ENCODE results near the gene DNAJC8. TPM values are rescaled to one million over a fixed set of nuclear protein-coding genes. Genes with fewer than 3 reads are reported as not detected.
A peak's percentile ranks its signal among the peaks of the same experiment; 100 is the strongest.

The DNAJC8 gene
- total and polyA plus RNA-seq, 10 of the 15 experiments (the other 5 are each of a cell fraction or from before 2014, with no cell fraction given), result 91.2 to 296 (median 152) TPM

DNA sequence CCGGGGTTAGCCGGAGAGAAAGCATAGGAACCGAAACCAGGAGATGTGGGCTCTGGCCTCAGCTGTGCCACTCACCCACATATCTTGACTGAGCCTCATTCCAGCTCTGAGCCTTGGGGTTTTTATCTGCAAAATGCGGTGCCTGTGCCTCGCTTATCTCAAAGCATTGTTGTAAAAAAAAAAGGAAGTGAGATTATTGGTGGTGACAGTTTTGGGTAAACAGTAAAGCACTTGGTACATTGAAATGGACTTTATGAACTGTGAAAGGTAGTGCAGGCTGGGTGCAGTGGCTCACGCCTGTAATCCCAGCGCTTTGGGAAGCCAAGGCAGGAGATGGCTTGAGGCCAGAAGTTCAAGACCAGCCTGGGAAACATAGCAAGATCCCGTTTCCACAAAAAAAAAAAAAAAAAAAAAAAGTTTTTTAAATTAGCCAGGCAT, 60.1 kb downstream of the DNAJC8 start (continued):
- 0 out of 2 replicates have a peak, but pooled peaks have one; percentile 80 for TF ChIP-seq PAX8 (IDR thresholded peaks at IDR 0.05)
- TF ChIP-seq, protein P1, sequence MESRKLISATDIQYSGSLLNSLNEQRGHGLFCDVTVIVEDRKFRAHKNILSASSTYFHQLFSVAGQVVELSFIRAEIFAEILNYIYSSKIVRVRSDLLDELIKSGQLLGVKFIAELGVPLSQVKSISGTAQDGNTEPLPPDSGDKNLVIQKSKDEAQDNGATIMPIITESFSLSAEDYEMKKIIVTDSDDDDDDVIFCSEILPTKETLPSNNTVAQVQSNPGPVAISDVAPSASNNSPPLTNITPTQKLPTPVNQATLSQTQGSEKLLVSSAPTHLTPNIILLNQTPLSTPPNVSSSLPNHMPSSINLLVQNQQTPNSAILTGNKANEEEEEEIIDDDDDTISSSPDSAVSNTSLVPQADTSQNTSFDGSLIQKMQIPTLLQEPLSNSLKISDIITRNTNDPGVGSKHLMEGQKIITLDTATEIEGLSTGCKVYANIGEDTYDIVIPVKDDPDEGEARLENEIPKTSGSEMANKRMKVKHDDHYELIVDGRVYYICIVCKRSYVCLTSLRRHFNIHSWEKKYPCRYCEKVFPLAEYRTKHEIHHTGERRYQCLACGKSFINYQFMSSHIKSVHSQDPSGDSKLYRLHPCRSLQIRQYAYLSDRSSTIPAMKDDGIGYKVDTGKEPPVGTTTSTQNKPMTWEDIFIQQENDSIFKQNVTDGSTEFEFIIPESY (IDR thresholded peaks at IDR 0.05), result no peak
- TF ChIP-seq TCF3 (IDR thresholded peaks at IDR 0.05; ENCODE audit: borderline replicate concordance, insufficient read depth, low read depth, low read length), result peak; percentile 92
- peak; percentile 77; the same call in 1 of the 2 replicates for TF ChIP-seq CHD2 (IDR thresholded peaks at IDR 0.05; ENCODE audit: borderline replicate concordance, low read depth, low read length)
- peak; percentile 72 for TF ChIP-seq JUNB (IDR thresholded peaks at IDR 0.05)
- TF ChIP-seq POLR2A (IDR thresholded peaks at IDR 0.05; ENCODE audit: low read depth, low read length), result 0 out of 2 replicates have a peak, but pooled peaks have one; percentile 21
- TF ChIP-seq IKZF2 (IDR thresholded peaks at IDR 0.05), result peak; percentile 99
- peak; percentile 92 for TF ChIP-seq MTA2 (IDR thresholded peaks at IDR 0.05; ENCODE audit: low read depth)
- peak; percentile 97 for TF ChIP-seq RUNX3 (IDR thresholded peaks at IDR 0.05; ENCODE audit: low read length)
- TF ChIP-seq IKZF1 (conservative IDR thresholded peaks at IDR 0.05), result peak; percentile 98
- peak; percentile 90 for TF ChIP-seq RCOR1 (conservative IDR thresholded peaks at IDR 0.05; ENCODE audit: low read depth, low read length)
- TF ChIP-seq, protein P2, sequence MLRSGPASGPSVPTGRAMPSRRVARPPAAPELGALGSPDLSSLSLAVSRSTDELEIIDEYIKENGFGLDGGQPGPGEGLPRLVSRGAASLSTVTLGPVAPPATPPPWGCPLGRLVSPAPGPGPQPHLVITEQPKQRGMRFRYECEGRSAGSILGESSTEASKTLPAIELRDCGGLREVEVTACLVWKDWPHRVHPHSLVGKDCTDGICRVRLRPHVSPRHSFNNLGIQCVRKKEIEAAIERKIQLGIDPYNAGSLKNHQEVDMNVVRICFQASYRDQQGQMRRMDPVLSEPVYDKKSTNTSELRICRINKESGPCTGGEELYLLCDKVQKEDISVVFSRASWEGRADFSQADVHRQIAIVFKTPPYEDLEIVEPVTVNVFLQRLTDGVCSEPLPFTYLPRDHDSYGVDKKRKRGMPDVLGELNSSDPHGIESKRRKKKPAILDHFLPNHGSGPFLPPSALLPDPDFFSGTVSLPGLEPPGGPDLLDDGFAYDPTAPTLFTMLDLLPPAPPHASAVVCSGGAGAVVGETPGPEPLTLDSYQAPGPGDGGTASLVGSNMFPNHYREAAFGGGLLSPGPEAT (IDR thresholded peaks at IDR 0.05; ENCODE audit: low read depth), result peak; percentile 96
- peak; percentile 91 for TF ChIP-seq FOXM1 (IDR thresholded peaks at IDR 0.05; ENCODE audit: low read depth, low read length)
- peak; percentile 82 for TF ChIP-seq ZBED1 (IDR thresholded peaks at IDR 0.05; ENCODE audit: borderline replicate concordance)
- TF ChIP-seq YY1 (IDR thresholded peaks at IDR 0.05; ENCODE audit: low read depth, low read length), result 0 out of 2 replicates have a peak, but pooled peaks have one; percentile 8
- TF ChIP-seq BCL11A (IDR thresholded peaks at IDR 0.05; ENCODE audit: low read depth, low read length), result peak; percentile 93
- TF ChIP-seq, protein P3, sequence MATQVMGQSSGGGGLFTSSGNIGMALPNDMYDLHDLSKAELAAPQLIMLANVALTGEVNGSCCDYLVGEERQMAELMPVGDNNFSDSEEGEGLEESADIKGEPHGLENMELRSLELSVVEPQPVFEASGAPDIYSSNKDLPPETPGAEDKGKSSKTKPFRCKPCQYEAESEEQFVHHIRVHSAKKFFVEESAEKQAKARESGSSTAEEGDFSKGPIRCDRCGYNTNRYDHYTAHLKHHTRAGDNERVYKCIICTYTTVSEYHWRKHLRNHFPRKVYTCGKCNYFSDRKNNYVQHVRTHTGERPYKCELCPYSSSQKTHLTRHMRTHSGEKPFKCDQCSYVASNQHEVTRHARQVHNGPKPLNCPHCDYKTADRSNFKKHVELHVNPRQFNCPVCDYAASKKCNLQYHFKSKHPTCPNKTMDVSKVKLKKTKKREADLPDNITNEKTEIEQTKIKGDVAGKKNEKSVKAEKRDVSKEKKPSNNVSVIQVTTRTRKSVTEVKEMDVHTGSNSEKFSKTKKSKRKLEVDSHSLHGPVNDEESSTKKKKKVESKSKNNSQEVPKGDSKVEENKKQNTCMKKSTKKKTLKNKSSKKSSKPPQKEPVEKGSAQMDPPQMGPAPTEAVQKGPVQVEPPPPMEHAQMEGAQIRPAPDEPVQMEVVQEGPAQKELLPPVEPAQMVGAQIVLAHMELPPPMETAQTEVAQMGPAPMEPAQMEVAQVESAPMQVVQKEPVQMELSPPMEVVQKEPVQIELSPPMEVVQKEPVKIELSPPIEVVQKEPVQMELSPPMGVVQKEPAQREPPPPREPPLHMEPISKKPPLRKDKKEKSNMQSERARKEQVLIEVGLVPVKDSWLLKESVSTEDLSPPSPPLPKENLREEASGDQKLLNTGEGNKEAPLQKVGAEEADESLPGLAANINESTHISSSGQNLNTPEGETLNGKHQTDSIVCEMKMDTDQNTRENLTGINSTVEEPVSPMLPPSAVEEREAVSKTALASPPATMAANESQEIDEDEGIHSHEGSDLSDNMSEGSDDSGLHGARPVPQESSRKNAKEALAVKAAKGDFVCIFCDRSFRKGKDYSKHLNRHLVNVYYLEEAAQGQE (IDR thresholded peaks at IDR 0.05; ENCODE audit: low read depth, low read length), result no peak
- TF ChIP-seq MEF2B (IDR thresholded peaks at IDR 0.05; ENCODE audit: partially characterized antibody, poor library complexity, severe bottlenecking), result peak; percentile 66
- TF ChIP-seq RAD51 (IDR thresholded peaks at IDR 0.05), result peak; percentile 47; the same call in 1 of the 2 replicates
- TF ChIP-seq ZSCAN29 (IDR thresholded peaks at IDR 0.05), result no peak
- TF ChIP-seq NRF1 (conservative IDR thresholded peaks at IDR 0.05; ENCODE audit: low read depth, low read length), result no peak
- TF ChIP-seq NFYB (IDR thresholded peaks at IDR 0.05; ENCODE audit: insufficient read depth, low read depth, low read length), result no peak
- no peak for TF ChIP-seq MYC (IDR thresholded peaks at IDR 0.05; ENCODE audit: insufficient read depth, insufficient read length, insufficient replicate concordance, low read length, severe bottlenecking)
- no peak for TF ChIP-seq WRNIP1 (IDR thresholded peaks at IDR 0.05; ENCODE audit: borderline replicate concordance, low read depth, low read length)
- TF ChIP-seq, protein P4, sequence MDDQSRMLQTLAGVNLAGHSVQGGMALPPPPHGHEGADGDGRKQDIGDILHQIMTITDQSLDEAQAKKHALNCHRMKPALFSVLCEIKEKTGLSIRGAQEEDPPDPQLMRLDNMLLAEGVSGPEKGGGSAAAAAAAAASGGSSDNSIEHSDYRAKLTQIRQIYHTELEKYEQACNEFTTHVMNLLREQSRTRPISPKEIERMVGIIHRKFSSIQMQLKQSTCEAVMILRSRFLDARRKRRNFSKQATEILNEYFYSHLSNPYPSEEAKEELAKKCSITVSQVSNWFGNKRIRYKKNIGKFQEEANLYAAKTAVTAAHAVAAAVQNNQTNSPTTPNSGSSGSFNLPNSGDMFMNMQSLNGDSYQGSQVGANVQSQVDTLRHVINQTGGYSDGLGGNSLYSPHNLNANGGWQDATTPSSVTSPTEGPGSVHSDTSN (IDR thresholded peaks at IDR 0.05; ENCODE audit: insufficient replicate concordance, low read depth, low read length), result peak; percentile 61

Data from GM12878 (cell line).